GM12891 (cell line): Measurements from ENCODE around the gene SMG1.

Experiments used
- PAX5 ChIP-seq: IDR thresholded peaks from 2 replicates; pipeline ENCODE4 v1.6.1; 2011; ENCODE audit warnings: low read length, moderate library complexity, mild to moderate bottlenecking; ENCODE audit not compliant: insufficient read depth, severe bottlenecking
- POLR2A ChIP-seq: IDR thresholded peaks from 2 replicates; pipeline ENCODE4 v1.6.1; 2011; ENCODE audit warnings: low read depth, low read length, control low read depth
- POLR2AphosphoS5 ChIP-seq: IDR thresholded peaks from 2 replicates; pipeline ENCODE4 v1.6.1; 2011; ENCODE audit warnings: low read depth, low read length, control low read depth
- POU2F2 ChIP-seq: IDR thresholded peaks from 2 replicates; pipeline ENCODE4 v1.6.1; 2011; ENCODE audit warnings: low read depth, mild to moderate bottlenecking, control low read depth, low read length, moderate library complexity
- SPI1 ChIP-seq: IDR thresholded peaks from 2 replicates; pipeline ENCODE4 v1.6.1; 2011; ENCODE audit warnings: low read depth, low read length, control low read depth
- TAF1 ChIP-seq: IDR thresholded peaks from 2 replicates; pipeline ENCODE4 v1.6.1; 2011; ENCODE audit warnings: low read depth, low read length, control low read depth

- TF ChIP-seq POLR2AphosphoS5 (no peak), POLR2A (no peak), PAX5 (no peak), SPI1 (no peak), POU2F2 (no peak), TAF1 (no peak)
These were observed 121.7 kb downstream of the SMG1 start for GRCh38 chr16:18804540-18804939.
